ENCODE results near the gene SAFB2. TPM values are rescaled to one million over a fixed set of nuclear protein-coding genes. Genes with fewer than 3 reads are reported as not detected.

The SAFB2 gene
- total RNA-seq, 1 donor from 2014 or later: 91.9 TPM

- Mint-ChIP-seq H3K9me3 (ENCODE audit: unreplicated experiment) (no peaks in the 10 kb centered on the region), H3K4me1 (ENCODE audit: unreplicated experiment) (peaks cover 44% of the 10 kb centered on the region), H3K36me3 (ENCODE audit: unreplicated experiment) (peaks cover 35% of the 10 kb centered on the region), H3K27ac (ENCODE audit: unreplicated experiment) (peak overlapping the region; percentile 100), H3K27me3 (ENCODE audit: unreplicated experiment) (no peaks in the 10 kb centered on the region), H3K4me3 (ENCODE audit: unreplicated experiment) (peak overlapping the region; percentile 100)
- no peak for TF ChIP-seq CTCF (IDR thresholded peaks at IDR 0.05)
- no peak for DNase-seq (ENCODE audit: extremely low spot score, unreplicated experiment)
Observed at GRCh38 chr19:5624741-5625278, 2.2 kb upstream of the SAFB2 start.

GRCh38 chr19:5624018-5624663 is 1.6 kb upstream of the SAFB2 start:
- TF ChIP-seq CTCF (IDR thresholded peaks at IDR 0.05): no peak
- peak overlapping the region; percentile 100 for H3K27ac Mint-ChIP-seq (ENCODE audit: unreplicated experiment)
- H3K9me3 Mint-ChIP-seq (ENCODE audit: unreplicated experiment): no peaks in the 10 kb centered on the region
- no peak for DNase-seq (ENCODE audit: extremely low spot score, unreplicated experiment)
- no peaks in the 10 kb centered on the region for H3K27me3 Mint-ChIP-seq (ENCODE audit: unreplicated experiment)
- H3K36me3 Mint-ChIP-seq (ENCODE audit: unreplicated experiment): peaks cover 34% of the 10 kb centered on the region
- H3K4me3 Mint-ChIP-seq (ENCODE audit: unreplicated experiment): peak overlapping the region; percentile 100
- peaks cover 44% of the 10 kb centered on the region for H3K4me1 Mint-ChIP-seq (ENCODE audit: unreplicated experiment)

- Mint-ChIP-seq H3K36me3 (ENCODE audit: unreplicated experiment) (peaks cover 29% of the 10 kb centered on the region), H3K9me3 (ENCODE audit: unreplicated experiment) (no peaks in the 10 kb centered on the region), H3K4me1 (ENCODE audit: unreplicated experiment) (peaks cover 44% of the 10 kb centered on the region), H3K27me3 (ENCODE audit: unreplicated experiment) (no peaks in the 10 kb centered on the region), H3K4me3 (ENCODE audit: unreplicated experiment) (peak overlapping the region; percentile 100), H3K27ac (ENCODE audit: unreplicated experiment) (peak overlapping the region; percentile 100)
- TF ChIP-seq CTCF (IDR thresholded peaks at IDR 0.05): no peak
- DNase-seq (ENCODE audit: extremely low spot score, unreplicated experiment): no peak
Observed at GRCh38 chr19:5623397-5624017, 931 bp upstream of the SAFB2 start.

DNA sequence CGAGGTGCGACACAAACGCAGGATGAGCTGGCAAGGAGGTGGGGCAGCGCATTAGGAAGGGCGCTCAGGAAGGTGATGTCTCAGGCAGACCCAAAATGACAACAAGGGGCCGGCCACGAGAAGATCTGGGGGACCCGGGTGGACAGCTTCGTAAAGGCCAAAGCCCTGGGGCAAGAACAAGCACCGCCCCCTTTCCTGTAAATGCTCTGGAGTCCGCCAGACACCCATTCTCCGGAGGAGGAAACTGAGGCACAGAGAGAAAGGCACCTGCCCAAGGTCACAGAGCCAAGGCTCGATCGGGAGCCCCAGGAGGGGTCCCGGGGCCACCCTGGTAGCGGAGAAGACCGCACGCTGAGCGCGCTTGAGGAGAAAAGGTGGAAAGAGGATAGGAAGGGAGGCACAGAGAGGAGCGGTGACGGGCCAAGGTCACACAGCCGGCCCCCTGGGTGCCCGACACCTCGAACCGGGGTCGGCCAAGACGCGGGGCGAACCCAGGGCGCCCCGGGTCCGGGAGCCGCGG is 571 bp downstream of the SAFB2 start:
- peaks cover 46% of the 10 kb centered on the region for H3K4me1 Mint-ChIP-seq (ENCODE audit: unreplicated experiment)
- peak overlapping the region; percentile 85 for H3K27ac Mint-ChIP-seq (ENCODE audit: unreplicated experiment)
- no peak for TF ChIP-seq CTCF (IDR thresholded peaks at IDR 0.05)
- no peak for DNase-seq (ENCODE audit: extremely low spot score, unreplicated experiment)
- H3K9me3 Mint-ChIP-seq (ENCODE audit: unreplicated experiment): no peaks in the 10 kb centered on the region
- H3K27me3 Mint-ChIP-seq (ENCODE audit: unreplicated experiment): no peaks in the 10 kb centered on the region
- H3K36me3 Mint-ChIP-seq (ENCODE audit: unreplicated experiment): peaks cover 26% of the 10 kb centered on the region
- peak overlapping the region; percentile 100 for H3K4me3 Mint-ChIP-seq (ENCODE audit: unreplicated experiment)

DNA sequence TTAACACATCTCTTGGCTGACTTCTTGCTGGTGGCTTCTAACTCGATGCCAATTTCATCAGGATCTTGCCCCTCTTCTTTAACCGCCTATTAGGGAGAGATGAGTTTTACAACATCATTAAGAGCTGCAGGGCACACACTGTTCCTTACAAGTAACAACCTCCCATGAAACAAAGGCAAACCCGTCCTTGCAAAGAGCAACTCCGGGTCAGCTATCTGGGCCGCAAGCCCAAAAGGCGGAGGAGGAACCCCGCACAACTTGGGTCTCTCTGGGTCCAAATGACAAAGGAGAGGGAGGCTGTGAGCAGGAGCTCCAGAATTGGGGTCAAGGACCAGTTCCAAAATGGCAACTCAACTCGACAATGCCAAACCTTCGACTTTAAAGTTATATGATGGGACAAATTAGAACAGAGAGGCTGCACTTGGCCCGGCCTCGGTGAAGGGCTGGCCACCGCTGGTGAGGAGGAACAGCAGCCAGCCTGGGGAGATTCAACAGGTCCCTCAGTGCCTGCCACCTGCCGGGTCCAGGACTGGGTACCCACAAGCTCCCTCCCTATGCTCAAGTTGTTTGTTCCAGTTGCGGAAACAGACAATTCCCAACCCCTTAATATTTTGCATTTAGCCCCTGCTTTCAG is 1.1 kb downstream of the SAFB2 start:
- H3K4me1 Mint-ChIP-seq (ENCODE audit: unreplicated experiment): peaks cover 46% of the 10 kb centered on the region

More for the DNA sequence above, 1.1 kb downstream of the SAFB2 start:
- Mint-ChIP-seq H3K36me3 (ENCODE audit: unreplicated experiment) (peaks cover 24% of the 10 kb centered on the region), H3K4me3 (ENCODE audit: unreplicated experiment) (peak overlapping the region; percentile 100), H3K27ac (ENCODE audit: unreplicated experiment) (peak overlapping the region; percentile 85), H3K27me3 (ENCODE audit: unreplicated experiment) (no peaks in the 10 kb centered on the region), H3K9me3 (ENCODE audit: unreplicated experiment) (no peaks in the 10 kb centered on the region)
- no peak for TF ChIP-seq CTCF (IDR thresholded peaks at IDR 0.05)
- DNase-seq (ENCODE audit: extremely low spot score, unreplicated experiment): no peak
